ENCODE data around the gene DDX31. TPM values are rescaled to one million over a fixed set of nuclear protein-coding genes. Genes with fewer than 3 reads are reported as not detected.

DDX31 gene
- total RNA-seq, 4 donors from 2014 or later = 10.2 to 18.3 (median 11.8) TPM

DNA sequence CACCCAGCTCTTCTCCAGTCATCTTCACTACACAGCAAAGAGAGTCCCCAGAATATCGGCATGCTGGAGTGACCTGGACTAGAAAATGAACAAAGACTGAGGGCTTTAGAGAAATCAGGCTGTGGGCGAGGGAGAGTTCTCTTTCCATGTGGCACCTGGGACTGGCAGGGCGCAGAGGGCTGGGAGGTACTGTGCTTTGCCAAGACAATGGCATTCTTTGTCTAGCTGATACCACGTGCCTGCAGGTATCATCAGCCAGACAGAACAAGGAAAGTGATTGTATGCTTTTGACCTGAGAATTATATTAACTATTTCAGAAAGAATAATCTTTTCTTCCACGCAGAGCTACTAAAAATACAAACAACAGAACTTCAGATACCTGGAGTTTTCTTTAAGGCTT is 30.5 kb downstream of the DDX31 start:
- no peak for TF ChIP-seq POLR2A (IDR thresholded peaks at IDR 0.05)
- TF ChIP-seq, protein P1, sequence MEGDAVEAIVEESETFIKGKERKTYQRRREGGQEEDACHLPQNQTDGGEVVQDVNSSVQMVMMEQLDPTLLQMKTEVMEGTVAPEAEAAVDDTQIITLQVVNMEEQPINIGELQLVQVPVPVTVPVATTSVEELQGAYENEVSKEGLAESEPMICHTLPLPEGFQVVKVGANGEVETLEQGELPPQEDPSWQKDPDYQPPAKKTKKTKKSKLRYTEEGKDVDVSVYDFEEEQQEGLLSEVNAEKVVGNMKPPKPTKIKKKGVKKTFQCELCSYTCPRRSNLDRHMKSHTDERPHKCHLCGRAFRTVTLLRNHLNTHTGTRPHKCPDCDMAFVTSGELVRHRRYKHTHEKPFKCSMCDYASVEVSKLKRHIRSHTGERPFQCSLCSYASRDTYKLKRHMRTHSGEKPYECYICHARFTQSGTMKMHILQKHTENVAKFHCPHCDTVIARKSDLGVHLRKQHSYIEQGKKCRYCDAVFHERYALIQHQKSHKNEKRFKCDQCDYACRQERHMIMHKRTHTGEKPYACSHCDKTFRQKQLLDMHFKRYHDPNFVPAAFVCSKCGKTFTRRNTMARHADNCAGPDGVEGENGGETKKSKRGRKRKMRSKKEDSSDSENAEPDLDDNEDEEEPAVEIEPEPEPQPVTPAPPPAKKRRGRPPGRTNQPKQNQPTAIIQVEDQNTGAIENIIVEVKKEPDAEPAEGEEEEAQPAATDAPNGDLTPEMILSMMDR (IDR thresholded peaks at IDR 0.05) = no peak
- intact Hi-C loops (cut with DNase I) = no loop called here
- no peaks in the 10 kb centered on the region for H3K27me3 ChIP-seq
- no peaks in the 10 kb centered on the region for H3K4me1 ChIP-seq
- WGBS, 2 donors = 87 to 92% methylated on average over 4 to 5 of the region's 5 CpGs
- H3K27ac ChIP-seq = no peak overlapping the region
- no peak for DNase-seq
- H3K4me3 ChIP-seq = no peak overlapping the region
- H3K9me3 ChIP-seq = no peaks in the 10 kb centered on the region
- H3K36me3 ChIP-seq = peaks cover 3 to 88% (median 6%) of the 10 kb centered on the region in 3 donors

DNA sequence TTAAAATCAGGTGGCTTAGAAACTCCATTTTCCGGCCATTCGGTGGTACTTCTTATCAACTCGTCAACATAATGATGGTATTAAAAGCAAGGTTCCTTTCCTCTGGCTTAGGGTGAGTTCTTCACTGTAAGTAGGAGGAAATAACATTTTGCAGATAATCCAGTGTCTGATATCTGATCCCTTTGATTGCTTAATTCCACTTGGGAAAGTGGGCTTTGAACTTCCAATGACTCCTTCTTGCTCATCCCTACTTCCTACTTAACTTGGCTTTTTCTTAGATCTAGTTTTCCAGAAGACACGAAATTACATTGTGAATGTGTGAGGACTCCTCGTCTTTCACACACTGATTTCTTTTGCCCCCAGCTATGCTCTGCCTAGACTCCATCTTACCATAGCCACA is 31.5 kb downstream of the DDX31 start:
- no peak for DNase-seq
- WGBS, 2 donors = 84 to 88% methylated on average over 5 of the region's 5 CpGs
- intact Hi-C loops (cut with DNase I) = no loop called here
- Histone ChIP-seq H3K4me3 (no peak overlapping the region), H3K9me3 (no peaks in the 10 kb centered on the region), H3K27ac (no peak overlapping the region), H3K27me3 (no peaks in the 10 kb centered on the region), H3K36me3 (peaks cover 3 to 80% (median 6%) of the 10 kb centered on the region in 3 donors), H3K4me1 (no peaks in the 10 kb centered on the region)
- TF ChIP-seq, protein P1 (IDR thresholded peaks at IDR 0.05) = no peak
- no peak for TF ChIP-seq POLR2A (IDR thresholded peaks at IDR 0.05)

DNA sequence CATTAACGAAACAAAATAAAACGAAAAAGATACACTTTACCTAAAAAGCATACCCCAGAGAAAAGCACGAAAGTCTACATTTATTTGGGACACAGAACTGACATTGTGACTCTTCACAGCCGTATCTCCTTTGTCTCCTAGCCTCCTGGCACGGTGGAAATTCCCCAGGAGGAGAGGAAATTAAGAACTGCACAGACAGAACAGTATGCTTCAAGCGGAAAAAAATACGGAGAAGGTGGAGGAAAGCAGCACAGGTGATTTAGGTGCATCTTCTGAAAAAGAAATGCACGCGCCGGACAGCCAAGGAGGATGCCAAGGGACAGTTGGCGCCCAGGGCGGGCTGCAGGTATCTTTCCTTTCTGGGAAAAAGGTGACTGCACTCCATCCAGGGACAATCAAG is 32.0 kb downstream of the DDX31 start:
- WGBS, 2 donors = 83 to 89% methylated on average over 12 of the region's 12 CpGs
- Histone ChIP-seq H3K27ac (no peak overlapping the region), H3K9me3 (no peaks in the 10 kb centered on the region), H3K4me1 (no peaks in the 10 kb centered on the region), H3K4me3 (no peak overlapping the region), H3K27me3 (no peaks in the 10 kb centered on the region), H3K36me3 (peaks cover 3 to 79% (median 6%) of the 10 kb centered on the region in 3 donors)
- DNase-seq = no peak
- TF ChIP-seq, protein P1 (IDR thresholded peaks at IDR 0.05) = no peak
- no peak for TF ChIP-seq POLR2A (IDR thresholded peaks at IDR 0.05)
- intact Hi-C loops (cut with DNase I) = no loop called here

DNA sequence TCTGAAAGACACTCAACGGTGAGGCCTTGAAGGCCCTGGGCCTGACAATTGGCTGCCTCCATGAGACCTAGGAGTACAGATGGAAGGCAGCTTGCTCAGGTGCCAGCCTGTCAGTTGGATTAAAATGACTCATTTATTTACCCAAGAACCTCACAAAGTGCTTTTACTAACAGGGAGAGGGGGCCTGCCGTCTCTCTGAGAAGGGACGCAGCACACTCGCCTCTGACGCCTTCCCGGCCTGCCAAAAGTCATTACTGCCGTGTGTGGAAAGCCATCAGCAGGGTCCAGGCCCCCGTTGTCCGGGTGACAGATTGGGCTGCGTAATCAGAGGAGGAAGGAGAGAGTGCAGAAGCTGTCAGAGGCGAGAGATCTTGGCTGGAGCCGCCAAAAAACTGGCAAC is 32.4 kb downstream of the DDX31 start:
- WGBS, 2 donors = 66 to 72% methylated on average over 5 to 12 of the region's 12 CpGs
- Histone ChIP-seq H3K9me3 (no peaks in the 10 kb centered on the region), H3K27ac (no peak overlapping the region), H3K4me3 (no peak overlapping the region), H3K27me3 (no peaks in the 10 kb centered on the region), H3K36me3 (peaks cover 3 to 74% (median 6%) of the 10 kb centered on the region in 3 donors), H3K4me1 (no peaks in the 10 kb centered on the region)
- TF ChIP-seq POLR2A (IDR thresholded peaks at IDR 0.05) = no peak
- TF ChIP-seq, protein P1 (IDR thresholded peaks at IDR 0.05) = no peak
- no peak for DNase-seq
- intact Hi-C loops (cut with DNase I) = no loop called here

DNA sequence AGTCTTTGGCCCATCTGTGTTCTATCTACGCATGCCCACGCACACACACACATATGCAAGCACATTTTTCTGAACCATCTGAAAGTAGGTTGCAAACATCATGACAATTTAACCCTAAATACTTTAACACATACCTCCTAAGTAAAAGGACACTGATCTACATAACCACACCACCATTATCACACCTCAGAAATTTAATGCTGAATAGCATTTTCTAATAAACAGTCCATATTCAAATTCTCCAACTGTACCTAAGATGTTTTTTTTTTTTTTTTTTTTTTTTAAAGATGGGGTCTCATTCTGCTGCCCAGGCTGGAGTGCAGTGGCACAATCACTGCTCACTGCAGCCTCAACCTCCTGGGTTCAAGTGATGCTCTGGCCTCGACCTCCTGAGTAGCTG is 35.5 kb downstream of the DDX31 start:
- intact Hi-C loops (cut with DNase I) = no loop called here
- Histone ChIP-seq H3K27ac (no peak overlapping the region), H3K9me3 (no peaks in the 10 kb centered on the region), H3K27me3 (no peaks in the 10 kb centered on the region), H3K4me3 (no peak overlapping the region), H3K36me3 (peaks cover 0 to 70% (median 10%) of the 10 kb centered on the region in 3 donors), H3K4me1 (no peaks in the 10 kb centered on the region)
- no peak for DNase-seq
- WGBS, 2 donors = 98 to 99% methylated on average over 3 of the region's 3 CpGs
- TF ChIP-seq, protein P1 (IDR thresholded peaks at IDR 0.05) = no peak
- TF ChIP-seq POLR2A (IDR thresholded peaks at IDR 0.05) = no peak
